Activated CD8-positive, alpha-beta T cell treated with anti-CD3 and anti-CD28 coated beads, Interleukin-2, amount 10 ng/mL, durations not matched to agents 7 days and 5 days (primary cell): ENCODE data around the gene WDR4. TPM values are rescaled to one million over a fixed set of nuclear protein-coding genes. Genes with fewer than 3 reads are reported as not detected.
"Not testable (repeated sequence)": the region's sequence is repeated elsewhere in the genome, so short reads cannot be mapped to it uniquely, and the experiment has no call there.

Experiments used
- ATAC-seq: fragments of 150-1000 bp; cut with Tn5 transposase; one replicate; pipeline ENCODE4 v1.10.0; 2021; ENCODE audit warnings: moderate library complexity
- CTCF ChIA-PET: fragments of 350-600 bp; sonication (Branson Sonifier 250); formaldehyde crosslinking; loops from one replicate; lab custom pipeline; 2021; ENCODE audit warnings: antibody characterized with exemption; lab: Charles Lee
- POLR2A ChIA-PET: fragments of 350-600 bp; sonication (Branson Sonifier 250); formaldehyde crosslinking; loops from one replicate; lab custom pipeline; 2021; ENCODE audit warnings: antibody characterized with exemption; lab: Charles Lee
- DNase-seq: peaks from one replicate; pipeline ENCODE4 v3.0.0-alpha.2; 2020
- H3K27ac Mint-ChIP-seq: one replicate; pipeline ENCODE4 v1.8.0; 2021; ENCODE audit warnings: mild to moderate bottlenecking, mixed read lengths
- H3K27me3 Mint-ChIP-seq: one replicate; pipeline ENCODE4 v1.8.0; 2021; ENCODE audit warnings: low read depth, mixed read lengths
- H3K36me3 Mint-ChIP-seq: one replicate; pipeline ENCODE4 v1.8.0; 2021; ENCODE audit warnings: low read depth, mixed read lengths
- H3K4me1 Mint-ChIP-seq: one replicate; pipeline ENCODE4 v1.8.0; 2021; ENCODE audit warnings: low read depth, mixed read lengths
- H3K4me3 Mint-ChIP-seq: one replicate; pipeline ENCODE4 v1.8.0; 2021; ENCODE audit warnings: mild to moderate bottlenecking, mixed read lengths
- H3K9me3 Mint-ChIP-seq: one replicate; pipeline ENCODE4 v1.8.0; 2022; ENCODE audit warnings: mixed read lengths; ENCODE audit not compliant: insufficient read depth
- total RNA-seq, 2 experiments: library from RNA; stranded (reverse); gene quantifications; one replicate each; pipeline ENCODE4 v1.2.3, GENCODE V29; 2021

The WDR4 gene
- total RNA-seq, 2 experiments from 2014 or later = 35.6 to 40.9 TPM

DNA sequence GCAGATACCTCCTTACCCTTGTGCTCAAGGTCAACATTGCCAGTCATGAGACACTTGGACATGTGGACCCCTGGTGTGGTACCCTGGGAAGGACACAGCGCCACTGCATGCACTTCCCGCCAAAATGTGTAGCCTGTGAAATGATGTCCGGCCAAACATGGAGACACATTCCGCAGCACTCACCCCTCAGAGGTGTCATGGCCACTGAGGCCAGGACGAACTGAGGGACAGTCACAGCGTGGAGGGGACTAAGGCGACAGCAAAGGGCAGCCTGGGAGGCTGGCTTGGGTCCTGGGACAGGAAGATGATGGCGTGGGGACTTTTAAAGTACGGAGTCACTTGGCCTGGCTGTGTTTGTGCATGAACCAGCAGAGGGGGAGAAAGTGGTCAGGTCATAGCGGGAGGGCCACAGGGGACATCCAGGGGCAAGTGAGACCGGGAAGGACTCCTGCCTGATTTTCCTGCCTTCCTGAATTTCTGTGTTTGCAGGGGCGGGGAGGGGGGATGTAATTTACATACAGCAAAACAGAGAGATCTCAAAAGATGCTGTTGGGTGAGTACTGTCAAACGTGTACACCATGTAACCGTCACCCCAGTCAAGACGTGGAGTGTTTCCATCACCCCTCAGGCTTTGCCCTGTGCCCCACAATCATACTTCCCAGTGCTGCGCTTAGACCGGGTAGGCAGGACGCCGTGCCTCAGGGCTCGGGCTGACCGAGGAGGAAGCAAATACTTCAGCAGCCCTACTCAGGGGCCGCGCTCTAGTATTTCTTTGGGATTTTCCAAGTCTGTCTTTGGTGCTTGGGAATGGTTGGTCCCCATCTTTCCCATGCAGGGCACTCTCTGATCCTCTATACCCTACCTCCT lies 45.2 kb downstream of the WDR4 start:
- Mint-ChIP-seq H3K9me3 (peaks cover 5% of the 10 kb centered on the region), H3K4me1 (peaks cover 33% of the 10 kb centered on the region), H3K4me3 (no peak overlapping the region), H3K36me3 (peaks cover 14% of the 10 kb centered on the region), H3K27me3 (peaks cover 12% of the 10 kb centered on the region), H3K27ac (peak overlapping the region; percentile 49)
- ChIA-PET POLR2A (no interaction called here), CTCF (interaction anchor here (0.7 to 1.5 kb wide), 2 partner anchors 16 to 151 kb away, joined by 3 read pairs; no protein-coding TSS in a partner anchor)
- DNase-seq (peak; percentile 19), ATAC-seq (no peak)

DNA sequence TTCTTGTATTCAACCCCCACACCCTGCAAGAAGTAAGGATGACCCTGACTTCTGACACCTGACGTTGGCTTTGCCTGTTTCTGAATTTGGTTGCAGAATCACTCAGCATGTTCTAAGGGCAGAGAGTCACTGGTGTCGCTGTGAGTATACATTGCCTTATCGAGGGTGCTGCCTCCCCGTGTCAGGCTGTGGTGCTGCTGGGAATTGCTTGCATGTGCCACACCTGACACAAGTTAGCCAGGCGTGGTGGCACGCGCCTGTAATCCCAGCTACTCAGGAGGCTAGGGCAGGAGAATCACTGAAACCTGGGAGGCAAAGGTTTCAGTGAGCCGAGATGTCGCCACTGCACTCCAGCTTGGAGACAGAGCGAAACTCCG lies 45.9 kb downstream of the WDR4 start:
- peak overlapping the region; percentile 5 for H3K4me3 Mint-ChIP-seq
- H3K27me3 Mint-ChIP-seq = peaks cover 16% of the 10 kb centered on the region
- H3K36me3 Mint-ChIP-seq = peaks cover 12% of the 10 kb centered on the region
- ATAC-seq (peak; percentile 78), DNase-seq (peak; percentile 74)
- CTCF ChIA-PET = interaction anchor here (0.7 to 2.6 kb wide), 5 partner anchors 16 to 240 kb away, joined by 3 to 17 read pairs (median 3); no protein-coding TSS in a partner anchor
- H3K4me1 Mint-ChIP-seq = peaks cover 31% of the 10 kb centered on the region
- POLR2A ChIA-PET = no interaction called here
- peak overlapping the region; percentile 63 for H3K27ac Mint-ChIP-seq
- peaks cover 5% of the 10 kb centered on the region for H3K9me3 Mint-ChIP-seq

DNA sequence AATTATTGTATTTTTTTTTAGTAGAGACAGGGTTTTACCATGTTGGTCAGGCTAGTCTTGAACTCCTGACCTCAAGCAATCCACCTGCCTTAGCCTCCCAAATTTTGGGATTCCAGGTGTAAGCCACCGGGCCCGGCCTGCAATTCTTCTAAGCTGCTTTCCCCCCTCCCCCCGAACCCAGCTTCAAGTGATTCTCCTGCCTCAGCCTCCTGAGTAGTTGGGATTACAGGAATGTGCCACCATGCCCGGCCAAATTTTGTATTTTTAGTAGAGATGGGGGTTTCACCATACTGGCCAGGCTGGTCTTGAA lies 47.1 kb downstream of the WDR4 start:
- Mint-ChIP-seq H3K4me1 (peaks cover 31% of the 10 kb centered on the region), H3K36me3 (peaks cover 12% of the 10 kb centered on the region), H3K27me3 (peaks cover 26% of the 10 kb centered on the region)
- CTCF ChIA-PET = interaction anchor here (2.6 kb wide), 1 partner anchor 239 kb away, joined by 17 read pairs; no protein-coding TSS in a partner anchor
- H3K27ac Mint-ChIP-seq, ATAC-seq, H3K9me3 Mint-ChIP-seq, DNase-seq, POLR2A ChIA-PET, H3K4me3 Mint-ChIP-seq: not testable (repeated sequence)

DNA sequence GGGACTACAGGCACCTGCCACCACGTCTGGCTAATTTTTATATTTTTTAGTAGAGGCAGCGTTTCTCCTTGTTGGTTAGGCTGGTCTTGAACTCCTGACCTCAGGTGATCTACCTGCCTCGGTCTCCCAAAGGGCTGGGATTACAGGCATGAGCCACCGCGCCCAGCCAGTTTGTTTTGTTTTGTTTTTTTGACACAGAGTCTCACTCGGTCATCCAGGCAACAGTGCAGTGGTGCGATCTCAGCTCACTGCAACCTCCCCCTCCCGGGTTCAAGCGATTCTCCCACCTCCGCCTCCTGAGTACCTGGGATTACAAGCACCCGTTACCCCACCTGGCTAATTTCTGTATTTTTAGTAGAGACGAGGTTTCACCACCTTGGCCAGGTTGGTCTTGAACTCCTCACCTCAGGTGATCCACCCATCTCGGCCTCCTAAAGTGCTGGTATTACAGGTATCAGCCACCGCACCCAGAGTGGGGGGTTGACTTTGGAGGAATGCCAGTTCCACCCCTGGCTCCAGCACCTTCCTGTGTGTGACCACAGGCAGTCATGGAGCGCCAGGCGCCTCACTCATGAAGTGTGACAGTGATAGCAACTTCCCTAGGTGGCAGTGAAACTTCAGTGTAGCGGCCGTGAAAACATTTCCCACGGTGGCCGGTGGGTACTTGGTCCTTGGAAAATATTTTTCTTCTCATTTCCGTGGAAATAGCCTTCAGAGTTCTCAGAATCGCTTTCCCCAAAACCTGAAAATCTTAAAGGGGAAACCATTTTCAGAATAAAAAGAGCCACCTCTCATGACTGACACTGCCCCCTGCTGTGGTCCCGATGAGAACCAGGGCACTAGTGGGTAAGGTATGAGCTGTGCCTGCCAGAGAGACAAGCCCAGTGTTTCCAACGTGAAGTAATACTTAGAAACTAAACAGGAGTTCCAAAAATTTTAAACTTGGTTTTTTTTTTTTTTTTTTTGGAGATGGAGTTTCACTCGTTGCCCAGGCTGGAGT lies 48.6 kb downstream of the WDR4 start:
- ChIA-PET CTCF (interaction anchor here (0.7 to 2.6 kb wide), 3 partner anchors 9 to 254 kb away, joined by 3 to 17 read pairs (median 6); no protein-coding TSS in a partner anchor), POLR2A (no interaction called here)
- Mint-ChIP-seq H3K4me3 (no peak overlapping the region), H3K4me1 (peaks cover 31% of the 10 kb centered on the region), H3K36me3 (peaks cover 9% of the 10 kb centered on the region), H3K27ac (peak overlapping the region; percentile 30), H3K27me3 (peaks cover 32% of the 10 kb centered on the region), H3K9me3 (peaks cover 5% of the 10 kb centered on the region)
- no peak for ATAC-seq
- peak; percentile 46 for DNase-seq

DNA sequence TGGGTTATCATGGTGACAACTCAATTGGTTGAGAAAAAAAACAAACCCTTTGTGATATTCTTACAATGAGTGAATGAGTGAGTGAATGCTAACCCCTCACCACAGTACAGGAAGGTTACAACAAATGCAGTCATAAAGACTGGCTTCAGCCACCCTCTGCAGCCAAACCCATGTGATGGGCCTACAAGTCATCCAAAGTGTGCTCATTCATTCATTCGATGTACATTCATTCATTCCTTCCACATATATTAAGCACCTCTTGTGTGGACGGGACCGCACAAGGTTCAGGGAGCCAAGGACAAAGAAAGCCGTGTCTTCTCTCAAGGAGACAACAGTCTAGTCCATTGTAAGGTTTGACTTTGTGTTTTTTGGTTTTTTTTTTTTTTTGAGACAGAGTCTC lies 49.4 kb downstream of the WDR4 start:
- CTCF ChIA-PET = interaction anchor here (1.2 to 2.1 kb wide), 2 partner anchors 8 to 237 kb away, joined by 4 to 6 read pairs; no protein-coding TSS in a partner anchor

DNA sequence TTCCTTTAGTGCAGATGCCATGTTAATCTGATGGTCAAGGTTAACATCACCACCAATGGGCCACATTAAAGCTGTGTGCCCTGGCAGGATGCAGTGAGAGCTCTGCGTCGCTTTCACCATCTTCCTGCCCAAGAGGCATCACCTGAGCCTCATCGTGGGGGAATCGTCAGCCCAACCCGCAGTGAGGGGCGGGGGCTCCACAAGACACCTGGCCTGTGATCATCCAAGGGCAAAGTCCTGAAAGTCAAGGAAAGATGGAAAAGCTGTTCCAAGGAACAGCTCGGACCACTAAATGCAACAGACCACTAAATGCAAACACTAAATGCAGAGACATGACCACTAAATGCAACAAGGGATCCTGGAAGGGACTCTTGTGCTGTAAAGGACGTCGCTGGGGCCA lies 49.9 kb downstream of the WDR4 start:
- peak; percentile 18 for DNase-seq
- ATAC-seq = no peak
- ChIA-PET CTCF (interaction anchor here (1.2 kb wide), 1 partner anchor 236 kb away, joined by 4 read pairs; no protein-coding TSS in a partner anchor), POLR2A (no interaction called here)
- H3K4me3 Mint-ChIP-seq = no peak overlapping the region
- H3K9me3 Mint-ChIP-seq = peaks cover 5% of the 10 kb centered on the region
- peaks cover 41% of the 10 kb centered on the region for H3K27me3 Mint-ChIP-seq
- H3K36me3 Mint-ChIP-seq = peaks cover 9% of the 10 kb centered on the region
- peaks cover 31% of the 10 kb centered on the region for H3K4me1 Mint-ChIP-seq
- no peak overlapping the region for H3K27ac Mint-ChIP-seq

More for the DNA sequence above, 49.4 kb downstream of the WDR4 start:
- Mint-ChIP-seq H3K4me3 (no peak overlapping the region), H3K4me1 (peaks cover 31% of the 10 kb centered on the region), H3K27ac (no peak overlapping the region), H3K36me3 (peaks cover 9% of the 10 kb centered on the region), H3K27me3 (peaks cover 39% of the 10 kb centered on the region), H3K9me3 (peaks cover 5% of the 10 kb centered on the region)
- POLR2A ChIA-PET = no interaction called here
- ATAC-seq (no peak), DNase-seq (peak; percentile 18)

DNA sequence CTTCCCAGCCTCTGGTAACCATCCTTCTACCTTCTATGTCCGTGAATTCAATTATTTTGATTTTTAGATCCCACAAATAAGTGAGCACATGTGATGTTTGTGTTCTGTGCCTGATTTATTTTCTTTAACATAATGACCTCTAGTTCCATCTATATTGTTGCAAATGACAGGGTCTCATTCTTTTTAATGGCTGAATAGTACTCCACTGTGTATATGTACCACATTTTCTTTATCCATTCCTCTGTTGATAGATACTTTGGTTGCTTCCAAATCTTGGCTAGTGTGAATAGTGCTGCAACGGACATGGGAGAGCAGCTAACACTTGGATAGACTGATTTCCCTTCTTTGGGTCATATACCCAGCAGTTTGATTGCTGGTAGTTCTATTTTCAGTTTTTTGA lies 51.8 kb downstream of the WDR4 start:
- POLR2A ChIA-PET = no interaction called here
- peaks cover 43% of the 10 kb centered on the region for H3K27me3 Mint-ChIP-seq

DNA sequence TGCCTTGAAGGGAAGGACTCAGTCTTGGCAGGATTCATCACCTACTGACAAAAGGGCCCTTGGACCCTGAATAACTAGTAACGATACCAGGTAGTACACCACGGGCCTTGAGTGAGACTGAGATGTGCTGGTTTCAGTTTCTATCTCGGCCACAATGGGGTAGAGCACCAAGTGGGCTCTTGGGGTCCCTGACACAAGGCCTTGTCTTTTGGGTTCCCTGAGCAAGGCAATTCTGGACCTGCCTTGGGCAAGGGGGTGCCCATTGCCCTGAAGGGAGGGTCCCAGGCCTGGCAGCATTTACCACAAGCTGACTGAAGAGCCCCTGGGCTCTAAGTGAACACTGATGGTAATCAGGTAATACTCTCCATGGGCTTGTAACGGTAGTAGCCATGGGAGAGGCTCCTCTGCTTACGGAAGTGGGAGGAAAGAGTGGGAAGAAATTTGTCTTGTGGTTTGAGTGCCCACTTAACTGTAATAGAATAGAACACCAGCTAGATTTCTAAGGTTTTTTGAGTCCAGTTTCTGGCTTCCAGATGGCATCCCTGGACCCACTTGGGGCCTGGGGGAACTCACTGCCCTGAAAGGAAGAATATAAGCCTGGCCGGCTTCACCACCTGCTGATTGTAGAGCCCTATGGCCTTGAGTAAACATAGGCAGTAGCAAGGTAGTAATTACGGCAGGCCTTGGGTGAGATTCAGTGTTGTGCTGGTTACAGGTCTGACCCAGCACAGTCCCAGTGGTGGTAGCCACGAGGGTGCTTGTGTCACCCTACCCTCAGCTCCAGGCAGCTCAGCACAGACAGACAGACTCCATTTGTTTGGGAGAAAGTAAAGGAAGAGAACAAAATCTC lies 58.5 kb downstream of the WDR4 start:
- H3K9me3 Mint-ChIP-seq = peaks cover 5% of the 10 kb centered on the region
- peaks cover 12% of the 10 kb centered on the region for H3K27me3 Mint-ChIP-seq
- ChIA-PET CTCF (interaction anchor here (1.0 to 3.5 kb wide), 4 partner anchors 10 to 228 kb away, joined by 3 to 34 read pairs (median 6); no protein-coding TSS in a partner anchor), POLR2A (no interaction called here)
- ATAC-seq (no peak), DNase-seq (no peak)
- H3K4me1 Mint-ChIP-seq = no peaks in the 10 kb centered on the region
- peak overlapping the region; percentile 37 for H3K27ac Mint-ChIP-seq
- H3K4me3 Mint-ChIP-seq = no peak overlapping the region
- H3K36me3 Mint-ChIP-seq = peaks cover 7% of the 10 kb centered on the region

More for the DNA sequence above, 51.8 kb downstream of the WDR4 start:
- no peak overlapping the region for H3K4me3 Mint-ChIP-seq
- no peak for DNase-seq
- H3K36me3 Mint-ChIP-seq = peaks cover 7% of the 10 kb centered on the region
- H3K9me3 Mint-ChIP-seq = peaks cover 5% of the 10 kb centered on the region
- H3K27ac Mint-ChIP-seq = no peak overlapping the region
- H3K4me1 Mint-ChIP-seq = peaks cover 21% of the 10 kb centered on the region
- no peak for ATAC-seq
- CTCF ChIA-PET = interaction anchor here (1.0 kb wide), 1 partner anchor 235 kb away, joined by 6 read pairs; no protein-coding TSS in a partner anchor

DNA sequence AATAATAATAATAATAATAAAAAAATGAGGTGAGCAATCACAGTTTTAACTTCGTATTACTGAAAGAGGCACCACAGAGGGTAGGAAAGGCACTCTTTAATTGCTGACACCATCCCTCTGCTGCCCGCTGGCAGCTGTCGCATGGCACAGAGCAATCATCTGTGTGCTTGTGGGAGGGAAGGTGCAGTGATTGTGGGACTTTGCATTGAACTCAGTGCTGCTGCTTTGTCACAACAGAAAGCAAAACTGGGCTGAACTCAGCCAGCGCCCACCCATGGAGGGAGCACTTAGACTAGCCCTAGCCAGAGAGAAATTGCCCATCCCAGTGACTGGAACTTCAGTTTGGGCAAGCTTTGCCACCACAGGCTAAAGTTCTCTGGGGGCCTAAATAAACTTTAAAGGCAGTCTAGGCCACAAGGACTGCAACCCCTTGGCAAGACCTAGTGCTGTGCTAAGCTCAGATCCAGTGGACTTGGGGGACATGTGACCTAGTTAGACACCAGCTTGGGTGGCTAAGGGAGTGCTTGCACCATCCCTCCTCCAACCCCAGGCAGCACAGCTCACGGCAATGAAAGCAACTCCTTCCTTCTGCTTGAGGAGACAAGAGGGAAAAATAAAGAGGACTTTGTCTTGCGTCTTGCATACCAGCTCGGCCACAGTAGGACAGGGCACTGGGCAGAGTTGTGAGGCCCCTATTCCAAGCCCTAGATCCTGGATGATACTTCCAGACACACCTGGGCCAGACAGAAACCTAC lies 59.3 kb downstream of the WDR4 start:
- Mint-ChIP-seq H3K36me3 (peaks cover 7% of the 10 kb centered on the region), H3K4me1 (no peaks in the 10 kb centered on the region), H3K27ac (peak overlapping the region; percentile 37), H3K4me3 (no peak overlapping the region), H3K27me3 (peaks cover 4% of the 10 kb centered on the region), H3K9me3 (peaks cover 7% of the 10 kb centered on the region)
- DNase-seq (no peak), ATAC-seq (no peak)
- ChIA-PET POLR2A (no interaction called here), CTCF (interaction anchor here (3.5 kb wide), 1 partner anchor 228 kb away, joined by 34 read pairs; no protein-coding TSS in a partner anchor)

DNA sequence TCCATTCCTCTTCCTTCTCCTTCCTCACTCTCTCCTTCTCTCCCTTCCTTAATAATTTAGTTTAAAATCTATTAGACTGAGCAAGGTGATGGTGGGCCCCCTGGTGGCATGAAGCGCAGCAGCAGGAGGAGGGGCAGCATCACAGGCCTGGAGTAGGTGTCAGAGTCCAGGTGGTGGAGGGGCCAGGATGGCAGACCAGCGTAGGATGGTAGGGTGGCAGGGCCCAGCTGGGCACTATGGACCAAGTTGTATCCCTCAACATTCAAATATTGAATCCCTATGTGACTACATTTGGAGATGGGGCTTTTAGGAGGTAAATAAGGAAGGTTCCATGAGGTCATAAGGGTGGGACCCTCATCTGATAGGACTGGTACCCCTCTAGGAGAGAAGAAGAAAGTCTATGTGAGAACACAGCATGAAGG lies 61.0 kb downstream of the WDR4 start:
- DNase-seq = peak; percentile 69
- ChIA-PET CTCF (interaction anchor here (0.7 to 3.5 kb wide), 9 partner anchors 8 to 274 kb away, joined by 3 to 34 read pairs (median 3); no protein-coding TSS in a partner anchor), POLR2A (no interaction called here)
- no peaks in the 10 kb centered on the region for H3K27me3 Mint-ChIP-seq
- no peak overlapping the region for H3K4me3 Mint-ChIP-seq
- H3K27ac Mint-ChIP-seq = no peak overlapping the region
- ATAC-seq = peak; percentile 70
- H3K4me1 Mint-ChIP-seq = no peaks in the 10 kb centered on the region
- peaks cover 9% of the 10 kb centered on the region for H3K9me3 Mint-ChIP-seq
- H3K36me3 Mint-ChIP-seq = peaks cover 9% of the 10 kb centered on the region
